Mesenchymal stem cell (in vitro differentiated cells and primary cell): ENCODE data around the gene UHRF2. TPM values are rescaled to one million over a fixed set of nuclear protein-coding genes. Genes with fewer than 3 reads are reported as not detected.
"Not testable (repeated sequence)": the region's sequence is repeated elsewhere in the genome, so short reads cannot be mapped to it uniquely, and the experiment has no call there.

Source experiments
- DNase-seq: peaks from one replicate; pipeline ENCODE4 v3.0.0-alpha.2; 2013
- H2AFZ ChIP-seq: one replicate; pipeline ENCODE4 v1.6.1; 2013; ENCODE audit warnings: low read depth, mild to moderate bottlenecking, control low read depth, inconsistent platforms, low read length, moderate library complexity
- H2AK5ac ChIP-seq: 2 replicates; pipeline ENCODE4 v1.6.1; 2013; ENCODE audit warnings: low read length, moderate library complexity, mild to moderate bottlenecking, inconsistent platforms; ENCODE audit not compliant: severe bottlenecking
- H2BK120ac ChIP-seq: one replicate; pipeline ENCODE4 v1.6.1; 2013; ENCODE audit warnings: low read depth, mild to moderate bottlenecking, inconsistent platforms, low read length, moderate library complexity
- H2BK12ac ChIP-seq, 2 experiments: one replicate each; pipeline ENCODE4 v1.6.1; 2013; ENCODE audit warnings: inconsistent platforms in 2 of 2, low read length in 2 of 2, mild to moderate bottlenecking in 2 of 2, moderate library complexity in 2 of 2, control low read depth in 1 of 2
- H2BK15ac ChIP-seq: one replicate; pipeline ENCODE4 v1.6.1; 2013; ENCODE audit warnings: mild to moderate bottlenecking, low read depth, inconsistent platforms; ENCODE audit not compliant: poor library complexity, severe bottlenecking
- H2BK5ac ChIP-seq: 2 replicates; pipeline ENCODE4 v1.6.1; 2013; ENCODE audit warnings: low read depth, mild to moderate bottlenecking, low read length, control low read depth, inconsistent platforms; ENCODE audit not compliant: poor library complexity, severe bottlenecking
- H3K14ac ChIP-seq, 2 experiments: one replicate each; pipeline ENCODE4 v1.6.1; 2013; ENCODE audit warnings: inconsistent platforms in 2 of 2, low read length in 2 of 2, control low read depth in 1 of 2, mild to moderate bottlenecking in 1 of 2, moderate library complexity in 1 of 2
- H3K18ac ChIP-seq, 2 experiments: one replicate each; pipeline ENCODE4 v1.6.1; 2013; ENCODE audit warnings: inconsistent platforms in 2 of 2, low read length in 2 of 2, control low read depth in 1 of 2, low read depth in 1 of 2, mild to moderate bottlenecking in 1 of 2
- H3K23ac ChIP-seq, 2 experiments: one replicate each; pipeline ENCODE4 v1.6.1; 2013; ENCODE audit warnings: inconsistent platforms in 2 of 2, low read length in 2 of 2, mild to moderate bottlenecking in 2 of 2, moderate library complexity in 2 of 2, control low read depth in 1 of 2
- H3K27ac ChIP-seq: 2 replicates; pipeline ENCODE4 v1.5.1; 2013; ENCODE audit warnings: mild to moderate bottlenecking, moderate library complexity, low read length, control low read depth, inconsistent platforms; ENCODE audit not compliant: poor library complexity, severe bottlenecking
- H3K27me3 ChIP-seq, 2 experiments: 2 replicates each; pipeline versions ENCODE4 v1.6.1 to v1.7.0; 2013; ENCODE audit warnings: low read length in 2 of 2, mild to moderate bottlenecking in 2 of 2, moderate library complexity in 2 of 2, control low read depth in 1 of 2, inconsistent platforms in 1 of 2; ENCODE audit not compliant: control insufficient read depth in 1 of 2, insufficient read depth in 1 of 2
- H3K36me3 ChIP-seq, 2 experiments: 2 replicates each; pipeline versions ENCODE4 v1.6.1 to v1.7.0; 2013; ENCODE audit warnings: low read length in 2 of 2, control low read depth in 1 of 2, inconsistent platforms in 1 of 2, low read depth in 1 of 2, mild to moderate bottlenecking in 1 of 2; ENCODE audit not compliant: insufficient read depth in 2 of 2, control insufficient read depth in 1 of 2
- H3K4ac ChIP-seq, 2 experiments: one replicate each; pipeline ENCODE4 v1.6.1; 2013; ENCODE audit warnings: inconsistent platforms in 2 of 2, low read length in 2 of 2, mild to moderate bottlenecking in 2 of 2, moderate library complexity in 2 of 2, control low read depth in 1 of 2, low read depth in 1 of 2
- H3K4me1 ChIP-seq: 2 replicates; pipeline ENCODE4 v1.6.1; 2013; ENCODE audit warnings: low read depth, low read length, control low read depth; ENCODE audit not compliant: control insufficient read depth, insufficient read depth
- H3K4me2 ChIP-seq: 2 replicates; pipeline ENCODE4 v1.6.1; 2013; ENCODE audit warnings: low read length, mild to moderate bottlenecking, inconsistent platforms; ENCODE audit not compliant: poor library complexity, severe bottlenecking
- H3K4me3 ChIP-seq, 2 experiments: 2 replicates each; pipeline versions ENCODE4 v1.5.1 to v1.7.0; 2013; ENCODE audit warnings: low read length in 2 of 2, mild to moderate bottlenecking in 2 of 2, control low read depth in 1 of 2, low read depth in 1 of 2; ENCODE audit not compliant: insufficient read depth in 1 of 2
- H3K79me1 ChIP-seq: replicated peaks from 2 replicates; pipeline ENCODE4 v1.6.1; 2013; ENCODE audit warnings: mild to moderate bottlenecking, control low read depth, low read length, inconsistent platforms; ENCODE audit not compliant: poor library complexity, severe bottlenecking
- H3K9ac ChIP-seq: 2 replicates; pipeline ENCODE4 v1.7.0; 2013; ENCODE audit warnings: mild to moderate bottlenecking, low read length, moderate library complexity
- H3K9me3 ChIP-seq: 2 replicates; pipeline ENCODE4 v1.7.0; 2013; ENCODE audit warnings: mild to moderate bottlenecking, low read length; ENCODE audit not compliant: control insufficient read depth
- H4K8ac ChIP-seq: one replicate; pipeline ENCODE4 v1.6.1; 2013; ENCODE audit warnings: inconsistent platforms, mild to moderate bottlenecking, low read length, moderate library complexity
- H4K91ac ChIP-seq: one replicate; pipeline ENCODE4 v1.6.1; 2013; ENCODE audit warnings: mild to moderate bottlenecking, low read length, inconsistent platforms
- WGBS: methylation state at CpG from one replicate; pipeline ENCODE4 v1.1.7; 2013; ENCODE audit warnings: mixed read lengths; 5-methylcytosine and 5-hydroxymethylcytosine counted together
- polyA plus RNA-seq, 2 experiments: library from polyadenylated mRNA; stranded (reverse); fragments of 200-250 nt; gene quantifications; one replicate each; pipeline ENCODE4 v1.2.3, GENCODE V29; 2013

The UHRF2 gene
- 17.2 TPM for polyA plus RNA-seq (2013, experiment 1 of 2)
- polyA plus RNA-seq (2013, experiment 2 of 2): 17.2 TPM

- Histone ChIP-seq H3K23ac (peak within 1 kb of the TSS; percentile 84 to 98), H3K14ac (peak within 1 kb of the TSS; percentile 65 to 99), H2BK120ac (peak within 1 kb of the TSS; percentile 77), H3K4ac (peak within 1 kb of the TSS; percentile 94 to 99), H2BK15ac (peak within 1 kb of the TSS; percentile 83), H3K4me2 (peak within 1 kb of the TSS; percentile 90), H4K8ac (peak within 1 kb of the TSS; percentile 93), H2AK5ac (peak within 1 kb of the TSS; percentile 35), H3K9ac (peak within 1 kb of the TSS; percentile 95), H3K18ac (peak within 1 kb of the TSS; percentile 97 to 98), H3K4me1 (peaks cover 8% of the 10 kb centered on the region), H3K9me3 (no peaks in the 10 kb centered on the region), H3K27ac (peak within 1 kb of the TSS; percentile 93), H3K79me1 (no peaks in the 10 kb centered on the region), H4K91ac (peak within 1 kb of the TSS; percentile 88), H2BK5ac (peak within 1 kb of the TSS; percentile 81), H3K4me3 (peak within 1 kb of the TSS; percentile 82 to 99), H3K27me3 (no peaks in the 10 kb centered on the region), H2BK12ac (peak within 1 kb of the TSS in 1 of 2 experiments; percentile 78), H3K36me3 (peaks cover 3 to 7% of the 10 kb centered on the region in 2 experiments), H2AFZ (peak within 1 kb of the TSS; percentile 94)
- DNase-seq: peak; percentile 97
- WGBS: 7% methylated on average over 85 of the region's 88 CpGs
Observed at GRCh38 chr9:6412487-6413364, at the start of gene UHRF2. UHRF2 (plus strand) TSS chr9:6413199; CDS start chr9:6413491, 292 bp downstream.

DNA sequence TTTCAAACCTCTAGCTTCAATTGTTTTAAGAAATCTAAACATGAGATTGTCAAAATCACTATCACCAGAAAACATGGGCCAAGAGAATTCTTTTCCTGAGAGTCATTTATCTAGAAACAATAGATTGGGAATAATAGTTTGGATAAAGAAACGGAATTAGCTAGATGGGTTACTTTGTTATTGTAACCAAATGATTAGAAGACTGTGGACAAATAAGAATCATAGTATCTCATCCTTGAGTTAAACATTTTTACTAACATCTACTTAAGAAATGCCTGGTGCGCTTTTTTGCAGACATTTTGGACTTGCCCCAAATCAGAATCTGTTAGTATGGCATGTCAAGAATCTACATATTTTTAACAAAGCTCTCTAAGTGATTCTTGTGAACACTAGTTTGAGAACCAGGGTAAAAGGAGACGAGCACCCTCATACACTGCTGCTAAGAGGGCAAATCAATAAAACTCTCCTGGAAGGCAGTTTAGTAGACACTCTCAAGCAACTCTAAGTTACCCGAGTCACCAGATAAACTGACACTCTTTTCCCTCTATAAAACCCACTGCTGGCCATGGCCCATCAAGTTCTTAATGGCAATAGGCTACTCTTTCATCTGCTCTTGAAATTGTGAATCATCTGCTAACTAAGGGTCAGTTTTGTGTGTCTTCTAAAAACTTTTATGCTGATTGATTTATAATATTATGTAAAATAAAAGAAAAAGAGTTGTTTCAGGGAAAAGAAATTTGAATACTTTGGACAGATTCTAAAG lies 45.7 kb upstream of the UHRF2 start:
- 76% methylated on average over 3 of the region's 4 CpGs for WGBS

GRCh38 chr9:6368831-6369230 lies 44.2 kb upstream of the UHRF2 start:
- H2BK120ac ChIP-seq: no peak overlapping the region
- no peak overlapping the region for H3K4ac ChIP-seq
- H3K4me1 ChIP-seq: no peaks in the 10 kb centered on the region
- no peak overlapping the region for H3K14ac ChIP-seq
- H3K4me3 ChIP-seq: no peak overlapping the region
- H3K27me3 ChIP-seq: no peaks in the 10 kb centered on the region
- H2BK5ac ChIP-seq: no peak overlapping the region
- H3K4me2 ChIP-seq: no peak overlapping the region
- no peak overlapping the region for H2AFZ ChIP-seq
- no peaks in the 10 kb centered on the region for H3K79me1 ChIP-seq
- H2BK15ac ChIP-seq: no peak overlapping the region
- H3K18ac ChIP-seq: no peak overlapping the region
- DNase-seq: no peak
- no peak overlapping the region for H2BK12ac ChIP-seq
- H3K23ac ChIP-seq: no peak overlapping the region
- no peaks in the 10 kb centered on the region for H3K36me3 ChIP-seq
- H4K91ac ChIP-seq: no peak overlapping the region
- no peak overlapping the region for H2AK5ac ChIP-seq
- no peak overlapping the region for H3K27ac ChIP-seq
- H3K9me3 ChIP-seq: no peaks in the 10 kb centered on the region
- no peak overlapping the region for H4K8ac ChIP-seq
- WGBS: 95% methylated on average over 2 of the region's 2 CpGs
- H3K9ac ChIP-seq: no peak overlapping the region

More for the DNA sequence above, 45.7 kb upstream of the UHRF2 start:
- Histone ChIP-seq H2BK120ac (no peak overlapping the region), H3K14ac (no peak overlapping the region), H3K4me3 (no peak overlapping the region), H3K79me1 (no peaks in the 10 kb centered on the region), H3K27ac (no peak overlapping the region), H2AFZ (no peak overlapping the region), H3K9me3 (no peaks in the 10 kb centered on the region), H2BK15ac (no peak overlapping the region), H3K9ac (no peak overlapping the region), H3K4me1 (no peaks in the 10 kb centered on the region), H3K36me3 (no peaks in the 10 kb centered on the region), H2BK5ac (no peak overlapping the region), H2AK5ac (no peak overlapping the region), H4K8ac (no peak overlapping the region), H3K18ac (no peak overlapping the region), H4K91ac (no peak overlapping the region), H3K23ac (no peak overlapping the region), H3K4me2 (no peak overlapping the region), H3K4ac (no peak overlapping the region), H2BK12ac (no peak overlapping the region), H3K27me3 (no peaks in the 10 kb centered on the region)
- no peak for DNase-seq

DNA sequence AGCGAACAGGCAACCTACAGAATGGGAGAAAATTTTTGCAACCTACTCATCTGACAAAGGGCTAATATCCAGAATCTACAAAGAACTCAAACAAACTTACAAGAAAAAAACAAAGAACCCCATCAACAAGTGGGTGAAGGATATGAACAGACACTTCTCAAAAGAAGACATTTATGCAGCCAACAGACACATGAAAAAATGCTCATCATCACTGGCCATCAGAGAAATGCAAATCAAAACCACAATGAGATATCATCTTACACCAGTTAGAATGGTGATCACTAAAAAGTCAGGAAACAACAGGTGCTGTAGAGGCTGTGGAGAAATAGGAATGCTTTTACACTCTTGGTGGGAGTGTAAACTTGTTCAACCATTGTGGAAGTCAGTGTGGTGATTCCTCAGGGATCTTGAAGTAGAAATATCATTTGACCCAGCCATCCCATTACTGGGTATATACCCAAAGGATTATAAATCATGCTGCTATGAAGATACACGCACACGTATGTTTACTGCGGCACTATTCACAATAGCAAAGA lies 31.5 kb upstream of the UHRF2 start:
- H2BK12ac ChIP-seq, DNase-seq, H4K91ac ChIP-seq, H2BK120ac ChIP-seq, H2AFZ ChIP-seq, H3K9me3 ChIP-seq, H3K23ac ChIP-seq, H3K18ac ChIP-seq, H3K9ac ChIP-seq, H3K79me1 ChIP-seq, H3K4me2 ChIP-seq, H2BK15ac ChIP-seq, H3K14ac ChIP-seq, H2BK5ac ChIP-seq, H3K4me3 ChIP-seq, H3K36me3 ChIP-seq, H3K27ac ChIP-seq, H2AK5ac ChIP-seq, H4K8ac ChIP-seq, H3K4ac ChIP-seq, H3K4me1 ChIP-seq, H3K27me3 ChIP-seq: not testable (repeated sequence)
- 36% methylated on average over 1 of the region's 4 CpGs for WGBS
